K562 (cell line): Measurements from ENCODE around the gene STXBP4. TPM values are rescaled to one million over a fixed set of nuclear protein-coding genes. Genes with fewer than 3 reads are reported as not detected.

ENCODE experiments used
- ATAC-seq: fragments of 200-7000 bp; cut with Tn5 transposase; 3 replicates; pipeline ENCODE4 v1.9.1; 2020; ENCODE audit warnings: moderate library complexity
- BruUV-seq: library from RNA; stranded (reverse); fragments of 400-500 nt; replicated peaks from 2 replicates; lab custom pipeline; 2021; lab: Mats Ljungman, UMichigan
- CTCF ChIA-PET: fragments of 300-600 bp; formaldehyde crosslinking; extraction: SDS; loops from one replicate; lab custom pipeline; 2021; ENCODE audit warnings: low intra/inter-chr PET ratio; lab: Yijun Ruan, JAX
- POLR2A ChIA-PET: fragments of 300-600, 350-650 bp; sonication (Branson Sonifier 250); formaldehyde crosslinking; extraction: SDS; loops from one replicate; lab custom pipeline; 2021; ENCODE audit warnings: antibody characterized with exemption, inconsistent platforms; lab: Yijun Ruan, JAX
- DNase-seq, 4 experiments: peaks; one replicate each; pipeline versions ENCODE4 v3.0.0 to v3.0.0-alpha.2; 2011 to 2018; ENCODE audit warnings: low spot score in 3 of 4, mixed read lengths in 3 of 4; ENCODE audit errors: extremely low read depth in 1 of 4
- FAIRE-seq: peaks from 2 replicates; lab custom pipeline; 2011; peaks lifted over from hg19 to GRCh38; lab: Jason Lieb, UNC
- H2AFZ ChIP-seq: 2 replicates; pipeline ENCODE4 v1.6.0; 2011; ENCODE audit warnings: low read depth, low read length, control low read depth, inconsistent platforms
- H3K27ac ChIP-seq: fragments of 200-600 bp; 3 replicates; pipeline ENCODE4 v1.8.0; 2011; ENCODE audit warnings: low read depth, mild to moderate bottlenecking, control low read depth, inconsistent platforms, low read length, moderate library complexity, mixed read lengths; ENCODE audit errors: extremely low read depth
- H3K27me3 ChIP-seq, 2 experiments: fragments of 300-600 bp in 1 of 2; 2 replicates in 1 of 2; 3 replicates in 1 of 2; pipeline versions ENCODE4 v1.6.0 to v1.8.0; 2011; ENCODE audit warnings: inconsistent platforms in 2 of 2, low read length in 2 of 2, mild to moderate bottlenecking in 1 of 2, mixed read lengths in 1 of 2, moderate library complexity in 1 of 2; ENCODE audit not compliant: control insufficient read depth in 2 of 2, insufficient read depth in 2 of 2
- H3K36me3 ChIP-seq: fragments of 300-600 bp; 3 replicates; pipeline ENCODE4 v1.8.0; 2011; ENCODE audit warnings: mild to moderate bottlenecking, low read length, inconsistent platforms; ENCODE audit not compliant: control insufficient read depth, insufficient read depth
- H3K4me1 ChIP-seq, 2 experiments: fragments of 200-600 bp in 1 of 2; replicated peaks in 1 of 2; 2 replicates in 1 of 2; 3 replicates in 1 of 2; pipeline versions ENCODE4 v1.5.1 to v1.8.0; 2011; ENCODE audit warnings: inconsistent platforms in 2 of 2, low read length in 2 of 2, mild to moderate bottlenecking in 1 of 2, mixed read lengths in 1 of 2, moderate library complexity in 1 of 2; ENCODE audit not compliant: control insufficient read depth in 2 of 2, insufficient read depth in 2 of 2
- H3K4me2 ChIP-seq: 2 replicates; pipeline ENCODE4 v1.6.1; 2011; ENCODE audit warnings: low read length, control low read depth, inconsistent platforms, mixed read lengths; ENCODE audit not compliant: insufficient read depth
- H3K4me3 ChIP-seq: fragments of 200-600 bp; sonication (generic), shearing (Covaris generic); 2 replicates; pipeline ENCODE4 v1.5.1; 2016; ENCODE audit warnings: control low read depth, inconsistent platforms
- H3K79me2 ChIP-seq: fragments of 200-600 bp; 3 replicates; pipeline ENCODE4 v1.8.0; 2011; ENCODE audit warnings: low read length, inconsistent platforms; ENCODE audit not compliant: control insufficient read depth, insufficient read depth
- H3K9ac ChIP-seq, 2 experiments: 2 replicates each; pipeline versions ENCODE4 v1.6.0 to v1.6.1; 2011; ENCODE audit warnings: low read depth in 2 of 2, low read length in 2 of 2, control low read depth in 1 of 2, inconsistent platforms in 1 of 2, mild to moderate bottlenecking in 1 of 2, mixed read lengths in 1 of 2; ENCODE audit not compliant: insufficient read depth in 1 of 2
- H3K9me1 ChIP-seq: one replicate; pipeline ENCODE4 v1.6.0; 2011; ENCODE audit warnings: inconsistent platforms, mild to moderate bottlenecking, low read length, moderate library complexity; ENCODE audit not compliant: control insufficient read depth, insufficient read depth
- H3K9me3 ChIP-seq: replicated peaks from 2 replicates; pipeline ENCODE4 v1.5.1; 2011; ENCODE audit warnings: low read depth, low read length, inconsistent platforms; ENCODE audit not compliant: control insufficient read depth, insufficient read depth
- H4K20me1 ChIP-seq: replicated peaks from 2 replicates; pipeline ENCODE4 v1.6.1; 2011; ENCODE audit warnings: low read length, inconsistent platforms, mixed read lengths; ENCODE audit not compliant: control insufficient read depth, insufficient read depth
- ARID1B ChIP-seq: fragments of 450-650 bp; IDR thresholded peaks from 2 replicates; pipeline ENCODE4 v1.6.1; 2016; ENCODE audit warnings: antibody characterized with exemption, mild to moderate bottlenecking, inconsistent platforms
- CBX1 ChIP-seq: sonication (generic); IDR thresholded peaks from 2 replicates; pipeline ENCODE4 v1.6.1; 2016; ENCODE audit warnings: antibody characterized with exemption, low read depth, mild to moderate bottlenecking
- DACH1 ChIP-seq: fragments of 450-650 bp; IDR thresholded peaks from 2 replicates; pipeline ENCODE4 v1.6.1; 2018; ENCODE audit not compliant: partially characterized antibody
- ELF4 ChIP-seq: fragments of 450-650 bp; formaldehyde crosslinking; IDR thresholded peaks from 2 replicates; pipeline ENCODE4 v1.4.0; 2022; ENCODE audit warnings: missing genetic modification characterization
- GATA2 ChIP-seq: sonication (generic); formaldehyde crosslinking; IDR thresholded peaks from 2 replicates; pipeline ENCODE4 v1.4.0; 2020; ENCODE audit warnings: mild to moderate bottlenecking, missing genetic modification reagents
- LEF1 ChIP-seq: fragments of 450-650 bp; IDR thresholded peaks from 2 replicates; pipeline ENCODE4 v1.6.1; 2016; ENCODE audit warnings: mild to moderate bottlenecking
- MAFG ChIP-seq: fragments of 450-650 bp; conservative IDR thresholded peaks from 2 replicates; pipeline ENCODE4 v1.6.1; 2016; ENCODE audit warnings: missing genetic modification characterization, missing compliant biosample characterization
- MXI1 ChIP-seq: IDR thresholded peaks from 2 replicates; pipeline ENCODE4 v1.6.1; 2011; ENCODE audit warnings: low read depth, mild to moderate bottlenecking, improper control_type of control experiment, low read length
- NUFIP1 ChIP-seq: fragments of 450-650 bp; IDR thresholded peaks from 2 replicates; pipeline ENCODE4 v1.6.1; 2018; ENCODE audit not compliant: partially characterized antibody
- POLR2H ChIP-seq: IDR thresholded peaks from 2 replicates; pipeline ENCODE4 v1.6.1; 2016; ENCODE audit warnings: missing genetic modification characterization, low read depth, mild to moderate bottlenecking, control low read depth, missing compliant biosample characterization, moderate library complexity
- SMARCB1 ChIP-seq: IDR thresholded peaks from 2 replicates; pipeline ENCODE4 v1.6.1; 2011; ENCODE audit warnings: improper control_type of control experiment, low read depth; ENCODE audit not compliant: insufficient read length
- ZNF431 ChIP-seq: sonication (generic); formaldehyde crosslinking; IDR thresholded peaks from 2 replicates; pipeline ENCODE4 v1.8.0; 2022; ENCODE audit warnings: mild to moderate bottlenecking, missing genetic modification reagents
- ZNF589 ChIP-seq: fragments of 200-800 bp; sonication (Bioruptor generic); IDR thresholded peaks from 2 replicates; pipeline ENCODE4 v1.6.1; 2016; ENCODE audit warnings: low read depth, missing genetic modification characterization, missing compliant biosample characterization
- ZNF699 ChIP-seq: fragments of 250-450 bp; sonication (Bioruptor Pico); IDR thresholded peaks from 2 replicates; pipeline ENCODE4 v1.8.0; 2021; ENCODE audit warnings: mild to moderate bottlenecking, moderate library complexity; ENCODE audit not compliant: insufficient replicate concordance
- WGBS: fragments of 100-300 bp; shearing (Covaris generic); methylation state at CpG from one replicate; pipeline ENCODE4 v1.1.6; 2016; ENCODE audit warnings: low coverage, mixed read lengths; ENCODE audit not compliant: insufficient coverage; ENCODE audit errors: missing lambda C conversion rate; 5-methylcytosine and 5-hydroxymethylcytosine counted together
- in situ Hi-C: fragments of 300-500 bp; cut with MboI; formaldehyde crosslinking; loops from 4 replicates; pipeline ENCODE4 v1.15.0; 2018; ENCODE audit warnings: inconsistent platforms, mixed read lengths
- intact Hi-C: fragments of 100-400 bp; cut with micrococcal nuclease; formaldehyde crosslinking; loops from 2 replicates; pipeline ENCODE4 v1.14.2; 2022
- polyA plus RNA-seq, 8 experiments: library from polyadenylated mRNA; depleted of rRNA in 4 of 8; stranded (reverse) in 5 of 8; unstranded in 3 of 8; fragments of >200 nt; fragmentation: Nextera tagmentation in 2 of 8; fragmentation: Illumina TruSeq in 1 of 8; extraction: Ambion mirVana in 2 of 8; extraction: Trizol in 1 of 8; gene quantifications; 2 replicates each; pipeline versions ENCODE4 v1.2.1 to v1.2.3, GENCODE V29; 2011 to 2014; ENCODE audit warnings: inconsistent platforms in 1 of 8, missing spikeins in 1 of 8
- total RNA-seq, 7 experiments: library from RNA; depleted of rRNA in 6 of 7; stranded (reverse); fragments of >200 nt in 6 of 7; fragmentation: Illumina TruSeq in 2 of 7; extraction: Trizol in 2 of 7; gene quantifications; 2 replicates each; pipeline versions ENCODE4 v1.2.1 to v1.2.3, GENCODE V29; 2011 to 2021; ENCODE audit warnings: low replicate concordance in 1 of 7
- TF ChIP-seq, protein P1 (sequence below): fragments of 450-650 bp; IDR thresholded peaks from 2 replicates; pipeline ENCODE4 v1.6.1; 2017; ENCODE audit warnings: antibody characterized with exemption

STXBP4 gene
- total and polyA plus RNA-seq, 9 of the 15 experiments (the other 6 are each of a cell fraction or from before 2014, with no cell fraction given): 11.6 to 23.2 (median 18.5) TPM

DNA sequence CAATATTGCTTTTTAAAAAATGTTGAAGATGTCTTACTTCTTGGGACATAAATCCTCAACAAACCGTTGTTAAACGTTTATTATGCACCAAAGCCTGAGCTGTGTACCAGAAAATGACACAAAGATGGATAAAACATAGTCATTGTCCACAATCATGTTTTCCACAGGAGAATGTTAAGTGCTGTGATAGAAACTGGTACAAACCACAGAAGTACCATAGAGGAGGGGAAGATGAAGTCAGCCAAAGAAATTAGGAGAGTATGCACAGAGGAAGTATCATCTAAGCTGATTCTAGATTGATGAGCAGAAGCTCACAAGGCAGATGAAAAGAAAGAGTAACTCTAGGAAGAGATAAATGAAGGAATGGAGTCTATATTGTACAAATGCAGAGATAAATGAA is 153.5 kb downstream of the STXBP4 start:
- CTCF ChIA-PET: no interaction called here

DNA sequence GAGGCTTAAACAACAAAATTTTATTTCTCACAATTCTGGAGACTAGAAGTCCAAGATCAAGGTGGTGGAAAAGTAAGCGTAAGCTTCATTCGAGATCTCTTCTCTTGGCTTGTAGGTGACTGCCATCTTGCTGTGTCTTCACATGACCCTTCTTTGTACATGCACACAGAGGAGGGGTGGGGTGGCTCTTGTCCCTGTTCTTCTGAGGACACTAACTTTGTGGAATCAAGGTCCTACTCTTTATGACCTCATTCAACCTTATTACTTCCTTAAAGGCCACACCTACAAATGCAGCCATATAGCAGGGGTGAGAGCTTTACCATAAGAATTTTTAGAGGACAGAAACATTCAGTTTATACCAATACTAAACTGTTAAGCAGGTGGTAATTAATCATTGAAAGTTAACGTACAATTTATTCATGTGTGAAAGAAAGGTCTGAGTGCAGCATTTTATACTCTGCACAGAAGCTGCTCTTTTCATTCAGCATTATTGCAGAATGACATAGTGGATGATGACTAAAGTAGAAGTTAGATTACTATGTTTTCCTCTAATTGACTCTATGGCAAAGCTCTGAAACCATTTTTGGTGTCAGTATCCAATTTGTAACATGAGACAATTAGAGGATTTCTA is 156.3 kb downstream of the STXBP4 start:
- Histone ChIP-seq H3K9me1 (no peaks in the 10 kb centered on the region), H3K4me3 (no peak overlapping the region), H3K79me2 (no peaks in the 10 kb centered on the region), H3K27me3 (no peaks in the 10 kb centered on the region), H2AFZ (no peak overlapping the region), H3K9me3 (no peaks in the 10 kb centered on the region), H3K4me1 (no peaks in the 10 kb centered on the region), H3K36me3 (no peaks in the 10 kb centered on the region), H4K20me1 (no peaks in the 10 kb centered on the region), H3K4me2 (no peak overlapping the region), H3K27ac (no peak overlapping the region), H3K9ac (no peak overlapping the region)
- WGBS: 82% methylated on average over 3 of the region's 3 CpGs
- in situ Hi-C loops: no loop called here
- no TSS peak for BruUV-seq
- no peak for DNase-seq
- intact Hi-C loops: no loop called here
- ChIA-PET POLR2A (interaction anchor here (0.7 kb wide), 1 partner anchor 20 kb away, joined by 5 read pairs; no protein-coding TSS in a partner anchor), CTCF (no interaction called here)
- no peak for FAIRE-seq
- ATAC-seq: no peak
- TF ChIP-seq ZNF431 (CRISPR knock-in tag): no peak
- TF ChIP-seq DACH1: no peak
- no peak for TF ChIP-seq SMARCB1
- TF ChIP-seq NUFIP1: no peak
- no peak for TF ChIP-seq MXI1
- TF ChIP-seq, protein P1, sequence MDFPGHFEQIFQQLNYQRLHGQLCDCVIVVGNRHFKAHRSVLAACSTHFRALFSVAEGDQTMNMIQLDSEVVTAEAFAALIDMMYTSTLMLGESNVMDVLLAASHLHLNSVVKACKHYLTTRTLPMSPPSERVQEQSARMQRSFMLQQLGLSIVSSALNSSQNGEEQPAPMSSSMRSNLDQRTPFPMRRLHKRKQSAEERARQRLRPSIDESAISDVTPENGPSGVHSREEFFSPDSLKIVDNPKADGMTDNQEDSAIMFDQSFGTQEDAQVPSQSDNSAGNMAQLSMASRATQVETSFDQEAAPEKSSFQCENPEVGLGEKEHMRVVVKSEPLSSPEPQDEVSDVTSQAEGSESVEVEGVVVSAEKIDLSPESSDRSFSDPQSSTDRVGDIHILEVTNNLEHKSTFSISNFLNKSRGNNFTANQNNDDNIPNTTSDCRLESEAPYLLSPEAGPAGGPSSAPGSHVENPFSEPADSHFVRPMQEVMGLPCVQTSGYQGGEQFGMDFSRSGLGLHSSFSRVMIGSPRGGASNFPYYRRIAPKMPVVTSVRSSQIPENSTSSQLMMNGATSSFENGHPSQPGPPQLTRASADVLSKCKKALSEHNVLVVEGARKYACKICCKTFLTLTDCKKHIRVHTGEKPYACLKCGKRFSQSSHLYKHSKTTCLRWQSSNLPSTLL: no peak

More for the DNA sequence above, 153.5 kb downstream of the STXBP4 start:
- 13% methylated on average over 2 of the region's 2 CpGs for WGBS
- H3K9ac ChIP-seq: no peak overlapping the region
- ATAC-seq: no peak
- no peak overlapping the region for H3K27ac ChIP-seq
- no peaks in the 10 kb centered on the region for H3K27me3 ChIP-seq
- no peak for FAIRE-seq
- no peaks in the 10 kb centered on the region for H3K4me1 ChIP-seq
- H3K36me3 ChIP-seq: no peaks in the 10 kb centered on the region
- no peaks in the 10 kb centered on the region for H3K9me3 ChIP-seq
- no peaks in the 10 kb centered on the region for H3K79me2 ChIP-seq
- no peak overlapping the region for H2AFZ ChIP-seq
- TF ChIP-seq ELF4 (CRISPR knock-in tag): no peak
- TF ChIP-seq ARID1B: no peak
- TF ChIP-seq ZNF699: no peak
- no peak for TF ChIP-seq MAFG (tag)
- TF ChIP-seq POLR2H (tag): no peak
- TF ChIP-seq CBX1: no peak
- TF ChIP-seq ZNF589 (CRISPR knock-in tag): no peak
- TF ChIP-seq GATA2: no peak
- TF ChIP-seq LEF1: no peak
- BruUV-seq: no TSS peak
- POLR2A ChIA-PET: no interaction called here
- intact Hi-C loops (no loop called here), in situ Hi-C loops (no loop called here)
- H4K20me1 ChIP-seq: no peaks in the 10 kb centered on the region
- no peak overlapping the region for H3K4me3 ChIP-seq
- DNase-seq: no peak
- no peak overlapping the region for H3K4me2 ChIP-seq
- H3K9me1 ChIP-seq: no peaks in the 10 kb centered on the region
